Stimulated activated naive CD4-positive, alpha-beta T cell (primary cell): Measurements from ENCODE around the gene PTPRR.

Source experiments
- DNase-seq, 6 experiments: peaks; one replicate each; lab custom pipeline; 2025; lab: John Stamatoyannopoulos, UW

PTPRR gene

DNA sequence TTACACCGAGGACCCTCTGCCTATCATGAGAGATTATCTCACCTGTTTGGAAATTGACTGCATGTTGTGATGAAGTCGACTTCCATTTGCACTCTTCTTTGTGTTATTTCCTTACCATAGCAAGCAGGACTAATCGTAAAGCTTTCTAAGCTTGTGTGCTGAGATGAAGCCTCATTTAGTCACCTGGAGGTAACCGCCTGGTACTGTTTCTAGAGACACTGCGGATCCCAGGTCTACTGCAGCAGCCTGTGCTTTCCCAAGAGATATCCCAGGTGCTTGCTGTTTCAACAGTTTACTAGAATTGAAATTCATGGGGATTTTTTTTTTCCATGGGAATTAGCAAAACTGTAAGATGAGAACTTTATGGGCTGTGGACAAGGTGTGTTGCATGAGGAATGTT is 131.8 kb downstream of the PTPRR start:
- DNase-seq, result no peak

DNA sequence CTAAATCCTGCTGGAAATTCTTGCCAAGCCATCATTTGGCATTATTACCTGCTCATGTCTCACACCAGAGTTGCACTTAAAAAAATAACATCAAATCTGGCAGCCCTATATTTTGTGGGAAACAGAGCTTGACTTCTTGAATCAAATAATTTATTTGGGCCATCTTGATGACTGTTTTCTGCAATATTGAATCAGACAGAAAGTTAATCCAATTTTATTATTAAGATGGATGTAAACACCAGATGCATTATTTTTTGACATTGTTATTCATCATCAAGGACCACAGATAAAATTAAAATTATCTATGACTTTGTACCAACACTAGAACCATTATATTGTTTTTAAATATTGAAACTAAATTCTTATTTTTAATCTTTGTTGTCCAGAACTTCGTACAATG is 132.9 kb downstream of the PTPRR start:
- DNase-seq, result no peak

DNA sequence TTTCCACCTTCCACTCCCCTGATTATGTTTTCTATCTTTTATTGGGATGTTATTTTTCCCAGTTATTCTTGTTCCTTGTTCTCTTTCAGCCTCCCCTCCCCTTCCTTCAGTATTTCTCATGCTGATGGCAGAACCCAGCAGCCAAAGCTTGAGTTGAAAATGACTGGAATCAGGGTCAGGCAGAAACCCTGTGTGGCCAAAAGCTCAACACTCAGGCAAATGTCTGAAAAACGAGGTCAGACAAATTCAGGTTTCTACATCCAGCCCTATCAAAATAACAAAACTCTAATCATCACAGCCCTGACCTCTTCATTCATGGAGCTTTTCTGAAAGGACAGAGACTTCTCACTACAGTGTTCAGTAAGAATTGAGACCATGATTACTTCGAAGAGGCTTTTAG is 134.6 kb downstream of the PTPRR start:
- DNase-seq, result no peak

GRCh38 chr12:70784042-70784668 is 136.4 kb downstream of the PTPRR start:
- DNase-seq, result no peak

GRCh38 chr12:70783455-70783854 is 137.1 kb downstream of the PTPRR start:
- DNase-seq, result no peak

DNA sequence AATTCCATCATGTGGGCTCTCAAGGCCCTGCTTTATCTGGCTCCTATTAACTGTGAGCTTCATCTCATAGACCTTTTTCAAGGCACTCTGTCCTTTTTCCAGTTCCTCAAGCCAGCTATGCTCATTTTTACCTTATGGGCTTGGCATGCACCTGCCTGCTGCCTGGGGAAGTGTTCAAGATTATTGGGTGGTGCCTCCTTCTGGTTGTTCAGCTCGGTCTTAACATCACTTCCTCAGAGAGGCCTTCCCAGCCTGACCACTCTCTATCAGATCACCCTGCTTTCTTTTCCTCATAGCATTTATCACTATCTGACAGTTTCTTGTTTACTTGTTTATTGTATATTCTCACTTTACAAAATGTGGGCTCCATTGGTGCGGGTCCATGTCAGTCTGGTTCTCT is 141.3 kb downstream of the PTPRR start:
- DNase-seq, result no peak

DNA sequence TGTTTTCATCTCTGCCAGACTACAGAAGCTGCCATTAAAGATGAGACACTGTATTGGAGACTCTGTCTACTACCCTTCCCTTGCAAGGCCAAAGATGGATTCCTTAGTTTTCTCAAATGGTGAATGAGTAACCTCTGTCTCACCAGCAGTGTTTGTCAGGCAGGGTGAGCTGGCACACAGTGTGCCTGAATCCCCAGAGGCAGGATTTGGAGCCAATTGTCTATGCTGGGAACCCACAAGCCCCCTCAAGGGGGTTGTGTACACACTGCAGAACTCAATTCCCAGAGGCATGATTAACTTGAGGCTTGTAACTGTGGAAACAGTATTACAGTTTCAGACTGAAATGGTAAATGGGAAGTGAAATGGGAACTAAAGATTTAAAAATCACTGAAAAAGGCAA is 146.5 kb downstream of the PTPRR start:
- no peak for DNase-seq

DNA sequence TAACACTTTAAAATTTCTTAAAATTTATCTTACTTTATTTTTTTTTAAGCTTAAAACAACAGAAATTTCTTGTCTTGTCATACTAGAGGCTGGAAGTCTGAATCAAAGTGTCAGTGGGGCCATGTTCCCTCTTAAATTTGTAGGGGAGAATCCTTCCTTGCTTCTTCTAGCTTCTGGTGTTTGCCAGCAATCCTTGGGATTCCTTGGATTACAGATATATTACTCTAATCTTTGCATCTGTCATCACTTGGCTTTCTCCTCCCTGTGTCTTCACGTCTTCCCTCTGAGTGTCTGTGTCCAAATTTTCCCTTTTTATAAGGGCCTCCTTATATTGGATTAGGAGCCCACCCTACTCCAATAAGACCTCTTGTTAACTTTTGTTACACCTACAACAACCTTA is 147.7 kb downstream of the PTPRR start:
- no peak for DNase-seq

- DNase-seq, result no peak
Observed at GRCh38 chr12:70771581-70771980, 149.0 kb downstream of the PTPRR start.

DNA sequence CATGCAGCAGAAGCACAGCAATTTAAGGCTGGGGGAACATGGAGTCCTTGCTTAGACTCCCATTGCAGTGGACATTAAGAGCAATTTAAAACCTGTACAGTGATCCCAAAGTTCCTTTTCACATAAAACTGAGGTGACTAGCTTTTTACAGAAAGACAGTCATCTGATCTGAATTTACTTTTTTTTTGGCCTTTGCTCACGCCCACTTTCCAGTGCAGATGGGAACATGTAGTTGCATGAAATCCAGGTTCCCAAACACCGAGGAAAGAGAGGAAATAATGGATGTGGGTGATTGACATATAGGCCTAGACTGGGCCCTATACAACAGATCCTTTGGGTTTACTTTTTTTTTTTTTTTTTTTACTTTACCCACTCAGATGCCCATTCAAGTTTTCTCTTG is 156.9 kb downstream of the PTPRR start:
- no peak for DNase-seq

- no peak for DNase-seq
Observed at GRCh38 chr12:70762000-70762399, 158.5 kb downstream of the PTPRR start.

DNA sequence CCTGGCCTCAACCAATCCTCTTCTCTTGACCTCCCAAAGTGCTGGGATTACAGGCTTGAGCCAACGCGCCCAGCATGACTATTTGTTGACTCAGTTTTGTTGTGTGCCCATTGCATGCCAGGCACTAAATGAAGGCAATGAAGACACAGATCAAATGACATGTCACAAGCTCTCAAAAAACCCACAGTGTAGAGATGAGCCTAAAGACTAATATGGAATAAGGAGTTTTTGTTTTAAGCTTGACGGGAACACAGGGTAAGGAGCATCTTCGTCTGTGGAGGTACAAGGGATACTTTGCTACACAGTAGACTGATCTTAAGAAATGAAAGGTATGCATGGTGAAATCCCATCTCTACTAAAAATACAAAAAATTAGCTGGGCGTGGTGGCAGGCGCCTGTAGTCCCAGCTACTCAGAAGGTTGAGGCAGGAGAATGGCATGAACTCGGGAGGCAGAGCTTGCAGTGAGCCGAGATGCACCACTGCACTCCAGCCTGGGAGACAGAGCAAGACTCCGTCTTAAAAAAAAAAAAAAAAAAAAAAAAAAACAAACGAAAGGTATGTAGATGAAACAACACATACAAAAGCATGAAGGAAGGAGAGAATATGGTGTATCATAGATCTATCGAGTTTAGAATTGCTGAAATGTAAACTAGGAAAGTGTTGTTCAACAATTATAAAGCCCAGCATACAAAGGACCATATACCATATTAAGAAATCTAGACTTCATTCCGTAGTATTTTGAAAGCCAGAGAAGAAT is 161.2 kb downstream of the PTPRR start:
- no peak for DNase-seq

- no peak for DNase-seq
Observed at GRCh38 chr12:70758494-70758845, 162.1 kb downstream of the PTPRR start.

- no peak for DNase-seq
Observed at GRCh38 chr12:70757830-70758493, 162.6 kb downstream of the PTPRR start.

DNA sequence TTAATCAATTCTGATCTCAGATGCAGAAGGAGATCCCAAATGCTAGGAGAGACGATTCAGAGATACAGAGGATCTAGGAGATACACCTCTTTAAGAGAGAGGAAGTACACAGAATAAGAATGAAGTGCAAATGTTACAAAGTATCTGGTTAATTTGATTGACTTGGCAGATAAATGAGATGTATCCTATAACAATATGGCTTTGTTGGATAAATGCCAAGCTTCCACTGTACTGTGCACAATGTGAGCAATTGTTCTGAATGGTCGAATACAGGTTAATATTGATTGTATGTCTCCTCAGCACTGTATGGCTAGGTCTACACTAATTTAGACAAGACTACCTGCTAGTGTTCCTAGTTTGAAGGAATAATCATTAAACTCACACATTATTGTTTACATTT is 163.7 kb downstream of the PTPRR start:
- no peak for DNase-seq

DNA sequence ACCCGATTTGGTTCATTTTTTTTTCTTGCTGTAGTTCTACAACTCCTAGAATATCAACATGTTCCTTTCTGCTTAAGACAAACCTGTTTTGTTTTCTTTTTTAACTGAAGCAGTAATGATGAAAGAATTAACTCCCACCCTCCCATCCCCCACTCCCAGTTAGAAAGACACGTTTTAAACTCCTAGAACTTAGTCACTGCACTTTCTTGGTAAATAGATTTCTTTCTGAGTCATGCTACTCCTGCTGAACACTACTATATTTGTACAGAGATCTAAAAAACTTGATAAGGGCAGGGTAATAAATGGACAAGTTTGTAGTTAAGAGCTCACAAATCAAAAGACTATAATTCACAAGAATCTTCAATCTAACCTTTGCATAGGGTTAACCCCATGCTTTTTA is 164.4 kb downstream of the PTPRR start:
- no peak for DNase-seq

GRCh38 chr12:70754330-70754741 is 166.2 kb downstream of the PTPRR start:
- no peak for DNase-seq

DNA sequence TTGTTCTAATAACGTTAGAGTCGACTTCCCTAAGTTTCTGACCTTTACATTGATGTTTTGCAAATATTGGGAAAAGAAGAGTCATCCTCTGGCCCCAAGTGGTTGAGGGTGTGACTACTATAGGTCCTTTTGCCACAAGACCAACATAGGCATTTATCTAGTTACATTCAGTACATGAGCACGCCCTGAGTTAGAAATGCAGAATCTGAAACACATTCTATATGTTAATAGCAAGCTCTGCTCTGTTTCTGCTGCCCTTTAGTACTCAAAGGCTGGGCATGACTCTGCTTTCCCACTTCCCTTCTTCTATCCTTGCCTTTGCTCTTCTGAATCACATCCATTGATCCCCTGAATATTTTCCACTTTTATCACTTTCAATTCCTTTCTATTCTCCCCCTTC is 168.2 kb downstream of the PTPRR start:
- no peak for DNase-seq

DNA sequence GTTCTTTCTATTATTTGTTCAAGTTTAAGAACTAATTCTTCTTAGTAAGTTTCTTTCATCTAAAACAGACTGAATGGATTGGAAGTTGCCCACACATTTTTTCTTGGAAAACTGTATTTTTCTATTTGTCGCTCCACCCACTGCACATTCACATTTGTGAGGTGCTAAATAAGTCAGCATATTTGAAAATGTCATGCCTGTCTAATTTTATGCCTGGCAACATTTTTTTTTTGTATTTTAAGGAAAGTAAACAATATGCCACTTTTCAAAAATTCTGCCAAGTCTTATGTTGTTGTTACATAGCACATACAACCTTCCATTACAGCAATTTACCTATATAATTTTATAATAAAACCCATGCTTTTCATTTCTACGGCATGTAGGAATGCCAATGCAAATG is 170.6 kb downstream of the PTPRR start:
- no peak for DNase-seq

DNA sequence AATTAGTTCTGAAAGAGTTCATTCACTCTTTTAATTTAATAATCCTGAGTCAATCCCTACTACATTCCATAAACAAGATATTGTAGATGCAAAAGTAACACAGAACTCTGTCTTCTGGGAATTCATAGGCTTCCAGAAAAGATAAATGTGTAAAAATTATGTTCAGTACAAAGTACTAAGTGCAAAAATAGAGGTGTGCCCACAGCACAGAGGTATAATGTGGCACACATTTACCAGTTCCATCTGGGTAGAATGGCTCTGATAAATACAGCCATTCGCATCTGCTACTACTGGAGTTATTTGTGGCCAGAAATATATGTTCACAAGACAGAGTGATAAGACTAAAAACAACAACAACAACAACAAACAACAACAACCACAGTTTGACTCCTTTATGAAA is 171.7 kb downstream of the PTPRR start:
- DNase-seq, result no peak

- DNase-seq, result no peak
Observed at GRCh38 chr12:70747445-70748260, 172.9 kb downstream of the PTPRR start.

- DNase-seq, result no peak
Observed at GRCh38 chr12:70745048-70745447, 175.5 kb downstream of the PTPRR start.

GRCh38 chr12:70744178-70744577 is 176.4 kb downstream of the PTPRR start:
- no peak for DNase-seq
